Spleen (tissue), 11 donors: ENCODE measurements around the gene SLC25A47. TPM values are rescaled to one million over a fixed set of nuclear protein-coding genes. Genes with fewer than 3 reads are reported as not detected.

Source experiments
- DNase-seq: peaks from one replicate; pipeline ENCODE4 v3.0.0-alpha.2; 2020
- H3K27ac ChIP-seq, 8 donors: fragments of 200-600 bp; sonication (generic) in 7 of 8; 1 replicate in 4 of 8; 2 replicates in 4 of 8; pipeline versions ENCODE4 v1.5.0 to v1.8.0; 2016 to 2021; ENCODE audit warnings: inconsistent platforms in 4 of 8, mild to moderate bottlenecking in 4 of 8, moderate library complexity in 1 of 8
- H3K27me3 ChIP-seq, 7 donors: fragments of 200-600 bp; sonication (generic) in 6 of 7; replicated peaks in 1 of 7; 1 replicate in 4 of 7; 2 replicates in 3 of 7; pipeline versions ENCODE4 v1.5.0 to v1.8.0; 2016 to 2021; ENCODE audit warnings: inconsistent platforms in 3 of 7, mild to moderate bottlenecking in 1 of 7
- H3K36me3 ChIP-seq, 6 donors: fragments of 200-600 bp; sonication (generic) in 5 of 6; 1 replicate in 4 of 6; 2 replicates in 2 of 6; pipeline versions ENCODE4 v1.5.0 to v1.8.0; 2016 to 2021; ENCODE audit warnings: inconsistent platforms in 2 of 6
- H3K4me1 ChIP-seq, 6 donors: fragments of 200-600 bp; sonication (generic) in 5 of 6; 1 replicate in 3 of 6; 2 replicates in 3 of 6; pipeline versions ENCODE4 v1.5.0 to v1.8.0; 2016 to 2021; ENCODE audit warnings: inconsistent platforms in 3 of 6
- H3K4me3 ChIP-seq, 8 donors: fragments of 200-600 bp; sonication (generic) in 7 of 8; 1 replicate in 4 of 8; 2 replicates in 4 of 8; pipeline versions ENCODE4 v1.5.0 to v1.8.0; 2016 to 2021; ENCODE audit warnings: inconsistent platforms in 4 of 8, mild to moderate bottlenecking in 4 of 8, moderate library complexity in 2 of 8
- H3K9me3 ChIP-seq, 8 donors: fragments of 200-600 bp; sonication (generic) in 7 of 8; 1 replicate in 4 of 8; 2 replicates in 4 of 8; pipeline versions ENCODE4 v1.5.0 to v1.8.0; 2016 to 2021; ENCODE audit warnings: inconsistent platforms in 4 of 8
- CTCF ChIP-seq, 11 experiments: fragments of 200-600 bp in 7 of 11; fragments of 450-650 bp in 4 of 11; sonication (generic) in 4 of 11; IDR thresholded peaks in 8 of 11; conservative IDR thresholded peaks in 3 of 11; 1 replicate in 7 of 11; 2 replicates in 4 of 11; pipeline versions ENCODE4 v1.4.0 to v1.8.0; 2016 to 2021; ENCODE audit warnings: antibody characterized with exemption in 11 of 11, inconsistent platforms in 4 of 11, mild to moderate bottlenecking in 1 of 11
- POLR2A ChIP-seq, 3 donors: fragments of 450-650 bp; IDR thresholded peaks; one replicate each; pipeline ENCODE4 v1.5.1; 2017; ENCODE audit warnings: antibody characterized with exemption in 3 of 3, mild to moderate bottlenecking in 1 of 3
- POLR2AphosphoS5 ChIP-seq, 3 donors: sonication (generic); formaldehyde crosslinking; IDR thresholded peaks; one replicate each; pipeline ENCODE4 v1.5.1; 2017; ENCODE audit warnings: antibody characterized with exemption in 3 of 3
- WGBS, 5 donors: extraction: QIAGEN DNeasy Blood & Tissue Kit in 3 of 5; methylation state at CpG; one replicate each; pipeline versions ENCODE4 v1.1.5 to v1.1.7; 2013 to 2018; 5-methylcytosine and 5-hydroxymethylcytosine counted together
- intact Hi-C: fragments of 100-400 bp; cut with DNase I; formaldehyde crosslinking; loops from one replicate; pipeline ENCODE4 v1.15.0; 2023; ENCODE audit warnings: low total_unique reads
- polyA plus RNA-seq, 3 donors: library from polyadenylated mRNA; stranded (reverse); fragments of 200-250 nt; gene quantifications; one replicate each; pipeline ENCODE4 v1.2.1, GENCODE V29; 2013
- total RNA-seq, 7 donors: library from RNA; depleted of rRNA in 3 of 7; stranded (reverse); fragments of >200 nt in 3 of 7; fragmentation: NEBNext Ultra II Directional in 4 of 7; extraction: Animal tissue kit (Norgen Biotek cat#: 25700) in 4 of 7; gene quantifications; one replicate each; pipeline versions ENCODE4 v1.1.0 to v1.2.1, GENCODE V29; 2016 to 2021
- donor health status: healthy with polysubstance abuse.
- donor health status: DM: no; HTN: no; CAD: no; lungs with moderate emphysema.
- donor health status: DM: no; HTN: no; CAD: no.
- donor health status: Bipolar disorder and iron deficiency.
- donor health status: healthy.
- donor health status: DM: no; HTN: no; CAD: no.
- donor health status: DM: yes; HTN: yes; CAD: no.

The SLC25A47 gene
- total and polyA plus RNA-seq, 10 donors = 0.03 to 0.11 TPM; not detected in 8

- peaks cover 8 to 48% (median 33%) of the 10 kb centered on the region in 6 donors for H3K4me1 ChIP-seq
- H3K27me3 ChIP-seq = no peaks in the 10 kb centered on the region
- intact Hi-C loops = no loop called here
- H3K36me3 ChIP-seq = no peaks in the 10 kb centered on the region
- no peak overlapping the region for H3K4me3 ChIP-seq
- TF ChIP-seq CTCF (IDR thresholded peaks at IDR 0.05 in 8 of 11, conservative IDR thresholded peaks at IDR 0.05 in 3 of 11) = no peak
- WGBS, 5 donors = 95 to 96% (median 95%) methylated on average over 6 of the region's 6 CpGs
- no peak overlapping the region for H3K27ac ChIP-seq
- DNase-seq = no peak
- no peaks in the 10 kb centered on the region for H3K9me3 ChIP-seq
Observed at GRCh38 chr14:100314724-100315123, 8.4 kb upstream of the SLC25A47 start.

GRCh38 chr14:100317389-100317788, 5.8 kb upstream of the SLC25A47 start:
- no peak for DNase-seq
- H3K36me3 ChIP-seq = no peaks in the 10 kb centered on the region
- no peaks in the 10 kb centered on the region for H3K27me3 ChIP-seq
- peak overlapping the region in 6 of 8 donors; percentile 63 to 82 (median 71) for H3K27ac ChIP-seq
- intact Hi-C loops = no loop called here
- H3K9me3 ChIP-seq = no peaks in the 10 kb centered on the region
- peaks cover 6 to 43% (median 27%) of the 10 kb centered on the region in 6 donors for H3K4me1 ChIP-seq
- WGBS, 5 donors = 51 to 91% (median 90%) methylated on average over 2 to 6 of the region's 6 CpGs
- TF ChIP-seq POLR2A (IDR thresholded peaks at IDR 0.05) = no peak
- TF ChIP-seq POLR2AphosphoS5 (IDR thresholded peaks at IDR 0.05) = no peak
- TF ChIP-seq CTCF (IDR thresholded peaks at IDR 0.05 in 8 of 11, conservative IDR thresholded peaks at IDR 0.05 in 3 of 11) = no peak
- peak overlapping the region in 1 of 8 donors; percentile 74 for H3K4me3 ChIP-seq

- H3K9me3 ChIP-seq = no peaks in the 10 kb centered on the region
- H3K36me3 ChIP-seq = no peaks in the 10 kb centered on the region
- no peaks in the 10 kb centered on the region for H3K27me3 ChIP-seq
- intact Hi-C loops = no loop called here
- TF ChIP-seq POLR2A (IDR thresholded peaks at IDR 0.05) (no peak), POLR2AphosphoS5 (IDR thresholded peaks at IDR 0.05) (peak; percentile 27 to 81 (median 65)), CTCF (IDR thresholded peaks at IDR 0.05 in 8 of 11, conservative IDR thresholded peaks at IDR 0.05 in 3 of 11) (peak; percentile 52 to 96 (median 93))
- H3K4me3 ChIP-seq = peak overlapping the region; percentile 33 to 74 (median 46)
- peak; percentile 95 for DNase-seq
- peaks cover 6 to 36% (median 20%) of the 10 kb centered on the region in 6 donors for H3K4me1 ChIP-seq
- WGBS, 5 donors = 28 to 32% (median 29%) methylated on average over 27 to 40 of the region's 40 CpGs
- H3K27ac ChIP-seq = peak overlapping the region; percentile 46 to 82 (median 71)
Observed at GRCh38 chr14:100317912-100318808, 5.0 kb upstream of the SLC25A47 start.

- intact Hi-C loops = no loop called here
- Histone ChIP-seq H3K36me3 (no peaks in the 10 kb centered on the region), H3K27ac (no peak overlapping the region), H3K9me3 (no peaks in the 10 kb centered on the region), H3K4me3 (no peak overlapping the region), H3K4me1 (peaks cover 6 to 34% (median 20%) of the 10 kb centered on the region in 6 donors), H3K27me3 (no peaks in the 10 kb centered on the region)
- DNase-seq = no peak
- 89 to 94% (median 93%) methylated on average over 12 of the region's 12 CpGs for WGBS, 5 donors
- TF ChIP-seq POLR2A (IDR thresholded peaks at IDR 0.05) (no peak), POLR2AphosphoS5 (IDR thresholded peaks at IDR 0.05) (no peak), CTCF (IDR thresholded peaks at IDR 0.05 in 8 of 11, conservative IDR thresholded peaks at IDR 0.05 in 3 of 11) (no peak)
Observed at GRCh38 chr14:100320157-100320856, 2.8 kb upstream of the SLC25A47 start.
